IMR-90 (cell line): Measurements from ENCODE around the gene OSBP2. TPM values are rescaled to one million over a fixed set of nuclear protein-coding genes. Genes with fewer than 3 reads are reported as not detected.

Experiments
- ATAC-seq: fragments of 200-7000 bp; cut with Tn5 transposase; 2 replicates; pipeline ENCODE4 v1.9.1; 2020; ENCODE audit warnings: low read depth, mild to moderate bottlenecking, moderate library complexity
- BruUV-seq: library from RNA; stranded (reverse); fragments of 400-500 nt; replicated peaks from 2 replicates; lab custom pipeline; 2021; lab: Mats Ljungman, UMichigan
- CTCF ChIA-PET: fragments of 300-600 bp; formaldehyde crosslinking; extraction: SDS; loops from one replicate; lab custom pipeline; 2021; ENCODE audit warnings: antibody characterized with exemption; lab: Yijun Ruan, JAX
- POLR2A ChIA-PET: fragments of 300-600 bp; sonication (Branson Sonifier 250); formaldehyde crosslinking; loops from one replicate; lab custom pipeline; 2022; ENCODE audit warnings: antibody characterized with exemption; ENCODE audit not compliant: unreplicated experiment; lab: Charles Lee
- DNase-seq: peaks from one replicate; pipeline ENCODE4 v3.0.0; 2013
- H2AFZ ChIP-seq: replicated peaks from 2 replicates; pipeline ENCODE3; 2013; ENCODE audit warnings: low read length, mild to moderate bottlenecking; ENCODE audit not compliant: poor library complexity
- H2AK5ac ChIP-seq: 2 replicates; pipeline ENCODE4 v1.6.1; 2013; ENCODE audit warnings: low read depth, low read length, inconsistent platforms
- H2AK9ac ChIP-seq: replicated peaks from 2 replicates; pipeline ENCODE3; 2013; ENCODE audit warnings: mild to moderate bottlenecking, low read depth, low read length, moderate library complexity; ENCODE audit not compliant: poor library complexity
- H2BK120ac ChIP-seq: 2 replicates; pipeline ENCODE4 v1.6.1; 2013; ENCODE audit warnings: low read depth, low read length, inconsistent platforms
- H2BK15ac ChIP-seq: 3 replicates; pipeline ENCODE4 v1.6.1; 2013; ENCODE audit warnings: low read depth, low read length, inconsistent platforms
- H2BK20ac ChIP-seq: 2 replicates; pipeline ENCODE4 v1.6.1; 2013; ENCODE audit warnings: low read depth, mild to moderate bottlenecking, inconsistent platforms, low read length, moderate library complexity
- H2BK5ac ChIP-seq: 2 replicates; pipeline ENCODE4 v1.6.1; 2013; ENCODE audit warnings: mild to moderate bottlenecking, low read depth, low read length, inconsistent platforms; ENCODE audit not compliant: poor library complexity, severe bottlenecking
- H3K14ac ChIP-seq: replicated peaks from 2 replicates; pipeline ENCODE4 v1.6.1; 2013; ENCODE audit warnings: low read depth, low read length, inconsistent platforms
- H3K18ac ChIP-seq: 2 replicates; pipeline ENCODE4 v1.6.1; 2013; ENCODE audit warnings: low read depth, low read length, control low read depth
- H3K23ac ChIP-seq: 2 replicates; pipeline ENCODE4 v1.6.1; 2013; ENCODE audit warnings: low read depth, low read length, inconsistent platforms
- H3K27ac ChIP-seq: 2 replicates; pipeline ENCODE4 v1.5.1; 2013; ENCODE audit warnings: mild to moderate bottlenecking, control low read depth, low read length; ENCODE audit not compliant: insufficient read depth
- H3K27me3 ChIP-seq: 2 replicates; pipeline ENCODE4 v1.6.1; 2013; ENCODE audit warnings: low read length; ENCODE audit not compliant: control insufficient read depth, insufficient read depth
- H3K36me3 ChIP-seq: 2 replicates; pipeline ENCODE4 v1.6.1; 2013; ENCODE audit warnings: low read length, mixed read lengths; ENCODE audit not compliant: control insufficient read depth, insufficient read depth
- H3K4ac ChIP-seq: 2 replicates; pipeline ENCODE4 v1.6.1; 2013; ENCODE audit warnings: low read depth, low read length, inconsistent platforms
- H3K4me1 ChIP-seq: 2 replicates; pipeline ENCODE4 v1.6.1; 2013; ENCODE audit warnings: low read length, mixed read lengths; ENCODE audit not compliant: control insufficient read depth, insufficient read depth
- H3K4me2 ChIP-seq: 2 replicates; pipeline ENCODE4 v1.6.1; 2013; ENCODE audit warnings: low read depth, mild to moderate bottlenecking, control low read depth, low read length, moderate library complexity
- H3K4me3 ChIP-seq: 2 replicates; pipeline ENCODE4 v1.5.1; 2013; ENCODE audit warnings: low read depth, mild to moderate bottlenecking, control low read depth, low read length, moderate library complexity; ENCODE audit not compliant: insufficient read depth
- H3K56ac ChIP-seq: 2 replicates; pipeline ENCODE4 v1.6.1; 2013; ENCODE audit warnings: low read length, inconsistent platforms; ENCODE audit not compliant: insufficient read depth; ENCODE audit errors: extremely low read depth
- H3K79me1 ChIP-seq, 2 experiments: 2 replicates each; pipeline ENCODE4 v1.6.1; 2013; ENCODE audit warnings: low read length in 2 of 2, inconsistent platforms in 1 of 2, low read depth in 1 of 2
- H3K9ac ChIP-seq: 2 replicates; pipeline ENCODE4 v1.6.1; 2013; ENCODE audit warnings: low read depth, low read length, control low read depth
- H3K9me1 ChIP-seq: 2 replicates; pipeline ENCODE4 v1.6.1; 2013; ENCODE audit warnings: low read length, inconsistent platforms; ENCODE audit not compliant: insufficient read depth
- H3K9me3 ChIP-seq: 2 replicates; pipeline ENCODE4 v1.6.1; 2013; ENCODE audit warnings: low read length; ENCODE audit not compliant: control insufficient read depth, insufficient read depth
- H4K20me1 ChIP-seq: 2 replicates; pipeline ENCODE4 v1.6.1; 2013; ENCODE audit warnings: low read length, inconsistent platforms; ENCODE audit not compliant: insufficient read depth
- H4K5ac ChIP-seq: 2 replicates; pipeline ENCODE4 v1.6.1; 2013; ENCODE audit warnings: mild to moderate bottlenecking, low read depth, low read length, control low read depth
- H4K8ac ChIP-seq, 2 experiments: 2 replicates each; pipeline ENCODE4 v1.6.1; 2013; ENCODE audit warnings: low read depth in 2 of 2, low read length in 2 of 2, control low read depth in 1 of 2, inconsistent platforms in 1 of 2
- H4K91ac ChIP-seq: 2 replicates; pipeline ENCODE4 v1.6.1; 2013; ENCODE audit warnings: low read depth, low read length, inconsistent platforms; ENCODE audit not compliant: insufficient read depth
- BHLHE40 ChIP-seq: fragments of 150-350 bp; IDR thresholded peaks from 2 replicates; pipeline ENCODE4 v1.6.1; 2016; ENCODE audit warnings: mild to moderate bottlenecking, low read depth, low read length
- ELK1 ChIP-seq: fragments of 150-350 bp; IDR thresholded peaks from 2 replicates; pipeline ENCODE4 v1.6.1; 2016; ENCODE audit warnings: low read depth, mild to moderate bottlenecking, low read length, moderate library complexity, borderline replicate concordance
- FOS ChIP-seq: fragments of 150-350 bp; IDR thresholded peaks from 2 replicates; pipeline ENCODE4 v1.6.1; 2016; ENCODE audit warnings: low read depth, low read length
- MAFK ChIP-seq: IDR thresholded peaks from 2 replicates; pipeline ENCODE4 v1.6.1; 2012; ENCODE audit warnings: low read depth, low read length, improper control_type of control experiment
- MAZ ChIP-seq: IDR thresholded peaks from 2 replicates; pipeline ENCODE4 v1.6.1; 2012; ENCODE audit warnings: low read depth, mild to moderate bottlenecking, low read length, improper control_type of control experiment, moderate library complexity, borderline replicate concordance
- MXI1 ChIP-seq: IDR thresholded peaks from 2 replicates; pipeline ENCODE4 v1.6.1; 2012; ENCODE audit warnings: low read depth, mild to moderate bottlenecking, low read length, moderate library complexity, borderline replicate concordance
- NFE2L2 ChIP-seq: fragments of 150-350 bp; IDR thresholded peaks from 2 replicates; pipeline ENCODE4 v1.6.1; 2016; ENCODE audit warnings: low read depth, mild to moderate bottlenecking, low read length
- POLR2A ChIP-seq: IDR thresholded peaks from 2 replicates; pipeline ENCODE4 v1.6.1; 2012; ENCODE audit warnings: mild to moderate bottlenecking, low read depth, low read length
- RAD21 ChIP-seq: IDR thresholded peaks from 2 replicates; pipeline ENCODE4 v1.6.1; 2012; ENCODE audit warnings: low read length, improper control_type of control experiment
- RCOR1 ChIP-seq: IDR thresholded peaks from 2 replicates; pipeline ENCODE4 v1.6.1; 2012; ENCODE audit warnings: mild to moderate bottlenecking, low read length, improper control_type of control experiment; ENCODE audit not compliant: insufficient replicate concordance
- RFX5 ChIP-seq: IDR thresholded peaks from 2 replicates; pipeline ENCODE4 v1.8.0; 2012; ENCODE audit warnings: low read depth, mild to moderate bottlenecking, low read length, moderate library complexity
- SMC3 ChIP-seq: fragments of 150-350 bp; IDR thresholded peaks from 2 replicates; pipeline ENCODE4 v1.6.1; 2016; ENCODE audit warnings: low read depth, mild to moderate bottlenecking, antibody characterized with exemption, low read length, moderate library complexity
- USF2 ChIP-seq: fragments of 150-350 bp; IDR thresholded peaks from 2 replicates; pipeline ENCODE4 v1.6.1; 2017; ENCODE audit warnings: mild to moderate bottlenecking, antibody characterized with exemption, low read length, low read depth
- WGBS, 2 experiments: methylation state at CpG; one replicate each; pipeline versions ENCODE4 v1.1.5 to v1.1.7; 2013; ENCODE audit warnings: missing lambda C conversion rate in 2 of 2; ENCODE audit not compliant: insufficient read length in 1 of 2; ENCODE audit errors: extremely low coverage in 2 of 2; 5-methylcytosine and 5-hydroxymethylcytosine counted together
- dilution Hi-C: fragments of 300-500 bp; cut with HindIII; formaldehyde crosslinking; loops from one replicate; pipeline ENCODE4 v1.14.3; 2018; ENCODE audit warnings: low sequenced_read_pairs; ENCODE audit not compliant: unreplicated experiment
- in situ Hi-C: fragments of 300-500 bp; cut with MboI; formaldehyde crosslinking; loops from 3 replicates; pipeline ENCODE4 v1.14.3; 2019; ENCODE audit warnings: low sequenced_read_pairs, inconsistent platforms, mixed read lengths
- intact Hi-C: fragments of 100-400 bp; cut with micrococcal nuclease; formaldehyde crosslinking; loops from 2 replicates; pipeline ENCODE4 v1.10.0; 2022
- polyA plus RNA-seq, 3 experiments: library from polyadenylated mRNA; depleted of rRNA; stranded (reverse); fragments of >200 nt; gene quantifications; 2 replicates each; pipeline ENCODE4 v1.2.3, GENCODE V29; 2012; ENCODE audit warnings: low replicate concordance in 1 of 3
- total RNA-seq: library from RNA; depleted of rRNA; stranded (reverse); fragments of >200 nt; gene quantifications from 2 replicates; pipeline ENCODE4 v1.2.3, GENCODE V29; 2012
- TF ChIP-seq, protein P1 (sequence below): conservative IDR thresholded peaks from 2 replicates; pipeline ENCODE4 v1.5.1; 2012; ENCODE audit warnings: mild to moderate bottlenecking, low read depth, low read length, improper control_type of control experiment

The OSBP2 gene
- total and polyA plus RNA-seq, 2 of the 4 experiments (the other 2 are of a cell fraction) = 1.8 to 2.2 TPM

DNA sequence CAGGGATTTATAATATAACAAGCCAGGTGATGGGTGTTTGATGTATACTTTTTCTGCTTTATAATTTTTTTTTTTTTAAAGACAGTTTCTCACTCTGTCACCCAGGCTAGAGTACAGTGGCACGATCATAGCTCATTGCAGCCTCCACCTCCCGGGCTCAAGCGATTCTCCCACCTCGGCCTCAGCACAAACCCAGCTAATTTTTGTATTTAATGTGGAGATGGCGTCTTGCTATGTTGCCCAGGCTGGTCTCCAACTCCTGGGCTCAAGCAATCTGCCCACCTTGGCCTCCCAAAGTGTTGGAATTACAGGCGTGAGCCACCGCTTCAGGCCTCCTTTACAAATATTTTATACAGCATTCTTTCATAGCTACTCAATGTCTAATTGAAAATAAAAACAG is 225.3 kb downstream of the OSBP2 start:
- no peak overlapping the region for H2BK5ac ChIP-seq
- no peak overlapping the region for H3K4me3 ChIP-seq
- H3K27ac ChIP-seq = no peak overlapping the region
- H4K20me1 ChIP-seq = no peaks in the 10 kb centered on the region
- no peaks in the 10 kb centered on the region for H3K9me3 ChIP-seq
- no peak overlapping the region for H2BK15ac ChIP-seq
- no peak for DNase-seq
- CTCF ChIA-PET = interaction anchor here (0.5 to 1.9 kb wide), 21 partner anchors 11 to 1551 kb away, joined by 3 to 12 read pairs (median 5); partner anchors contain the start of gene SLC35E4
- no peak overlapping the region for H3K56ac ChIP-seq
- H3K4me1 ChIP-seq = no peaks in the 10 kb centered on the region; the same call in 1 of the 2 replicates
- TF ChIP-seq MAZ (no peak), ELK1 (no peak), FOS (no peak), RAD21 (no peak), MXI1 (no peak), USF2 (no peak), RFX5 (no peak), POLR2A (no peak), NFE2L2 (no peak), RCOR1 (no peak), BHLHE40 (no peak), SMC3 (no peak), MAFK (no peak)
- TF ChIP-seq, protein P1, sequence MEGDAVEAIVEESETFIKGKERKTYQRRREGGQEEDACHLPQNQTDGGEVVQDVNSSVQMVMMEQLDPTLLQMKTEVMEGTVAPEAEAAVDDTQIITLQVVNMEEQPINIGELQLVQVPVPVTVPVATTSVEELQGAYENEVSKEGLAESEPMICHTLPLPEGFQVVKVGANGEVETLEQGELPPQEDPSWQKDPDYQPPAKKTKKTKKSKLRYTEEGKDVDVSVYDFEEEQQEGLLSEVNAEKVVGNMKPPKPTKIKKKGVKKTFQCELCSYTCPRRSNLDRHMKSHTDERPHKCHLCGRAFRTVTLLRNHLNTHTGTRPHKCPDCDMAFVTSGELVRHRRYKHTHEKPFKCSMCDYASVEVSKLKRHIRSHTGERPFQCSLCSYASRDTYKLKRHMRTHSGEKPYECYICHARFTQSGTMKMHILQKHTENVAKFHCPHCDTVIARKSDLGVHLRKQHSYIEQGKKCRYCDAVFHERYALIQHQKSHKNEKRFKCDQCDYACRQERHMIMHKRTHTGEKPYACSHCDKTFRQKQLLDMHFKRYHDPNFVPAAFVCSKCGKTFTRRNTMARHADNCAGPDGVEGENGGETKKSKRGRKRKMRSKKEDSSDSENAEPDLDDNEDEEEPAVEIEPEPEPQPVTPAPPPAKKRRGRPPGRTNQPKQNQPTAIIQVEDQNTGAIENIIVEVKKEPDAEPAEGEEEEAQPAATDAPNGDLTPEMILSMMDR = no peak
- no CpG with 5 or more reads among the region's 7 CpGs for WGBS, 2 experiments
- no peak overlapping the region for H3K14ac ChIP-seq
- H3K27me3 ChIP-seq = no peaks in the 10 kb centered on the region
- POLR2A ChIA-PET = no interaction called here
- no peak for ATAC-seq
- H2AK9ac ChIP-seq = no peak overlapping the region
- no peak overlapping the region for H3K23ac ChIP-seq
- dilution Hi-C loops (no loop called here), in situ Hi-C loops (loop anchor here (5.0 to 10.0 kb wide), 2 partner anchors 158 to 285 kb away; partner anchors contain the start of gene SLC35E4), intact Hi-C loops (loop anchor here (1.0 kb wide), 2 partner anchors 157 to 286 kb away; no protein-coding TSS in a partner anchor)
- H3K18ac ChIP-seq = no peak overlapping the region
- no peak overlapping the region for H2BK120ac ChIP-seq
- no peak overlapping the region for H3K4ac ChIP-seq
- no TSS peak for BruUV-seq
- no peak overlapping the region for H4K5ac ChIP-seq
- H2AFZ ChIP-seq = no peak overlapping the region
- no peaks in the 10 kb centered on the region; a peak in 1 of 4 replicates for H3K79me1 ChIP-seq
- no peaks in the 10 kb centered on the region; the same call in 1 of the 2 replicates for H3K9me1 ChIP-seq
- no peak overlapping the region for H2AK5ac ChIP-seq
- no peak overlapping the region for H4K91ac ChIP-seq
- H3K4me2 ChIP-seq = no peak overlapping the region
- H3K36me3 ChIP-seq = peaks cover 4% of the 10 kb centered on the region; the same call in 1 of the 2 replicates
- H2BK20ac ChIP-seq = no peak overlapping the region
- no peak overlapping the region for H4K8ac ChIP-seq
- no peak overlapping the region for H3K9ac ChIP-seq
